Left ventricle myocardium inferior (tissue), 1 donor: ENCODE results near the gene KIAA1755. TPM values are rescaled to one million over a fixed set of nuclear protein-coding genes. Genes with fewer than 3 reads are reported as not detected.

Experiments
- DNase-seq: peaks from one replicate; pipeline ENCODE4 v3.0.0-alpha.2; 2020
- H3K27ac ChIP-seq: fragments of 200-600 bp; replicated peaks from 2 replicates; pipeline ENCODE4 v1.8.0; 2021
- H3K27me3 ChIP-seq: fragments of 200-600 bp; 2 replicates; pipeline ENCODE4 v1.8.0; 2021; ENCODE audit warnings: low read depth
- H3K36me3 ChIP-seq: fragments of 200-600 bp; 2 replicates; pipeline ENCODE4 v1.8.0; 2021
- H3K4me1 ChIP-seq: fragments of 200-600 bp; 2 replicates; pipeline ENCODE4 v1.8.0; 2021
- H3K4me3 ChIP-seq: fragments of 200-600 bp; 2 replicates; pipeline ENCODE4 v1.8.0; 2021; ENCODE audit warnings: mild to moderate bottlenecking, moderate library complexity
- H3K9me3 ChIP-seq: fragments of 200-600 bp; replicated peaks from 2 replicates; pipeline ENCODE4 v1.8.0; 2021
- CTCF ChIP-seq: fragments of 200-600 bp; IDR thresholded peaks from 2 replicates; pipeline ENCODE4 v1.8.0; 2021; ENCODE audit warnings: antibody characterized with exemption, mild to moderate bottlenecking, borderline replicate concordance
- intact Hi-C: fragments of 100-400 bp; cut with micrococcal nuclease; formaldehyde crosslinking; loops from one replicate; pipeline ENCODE4 v1.11.0; 2022
- total RNA-seq: library from RNA; stranded (reverse); fragmentation: NEBNext Ultra II Directional; extraction: Animal tissue kit (Norgen Biotek cat#: 25700); gene quantifications from one replicate; pipeline ENCODE4 v1.2.1, GENCODE V29; 2021
- donor health status: DM: no; HTN: yes; CAD: no; lungs with severe emphysema.

The KIAA1755 gene
- total RNA-seq, 1 donor from 2014 or later: 7.1 TPM

DNA sequence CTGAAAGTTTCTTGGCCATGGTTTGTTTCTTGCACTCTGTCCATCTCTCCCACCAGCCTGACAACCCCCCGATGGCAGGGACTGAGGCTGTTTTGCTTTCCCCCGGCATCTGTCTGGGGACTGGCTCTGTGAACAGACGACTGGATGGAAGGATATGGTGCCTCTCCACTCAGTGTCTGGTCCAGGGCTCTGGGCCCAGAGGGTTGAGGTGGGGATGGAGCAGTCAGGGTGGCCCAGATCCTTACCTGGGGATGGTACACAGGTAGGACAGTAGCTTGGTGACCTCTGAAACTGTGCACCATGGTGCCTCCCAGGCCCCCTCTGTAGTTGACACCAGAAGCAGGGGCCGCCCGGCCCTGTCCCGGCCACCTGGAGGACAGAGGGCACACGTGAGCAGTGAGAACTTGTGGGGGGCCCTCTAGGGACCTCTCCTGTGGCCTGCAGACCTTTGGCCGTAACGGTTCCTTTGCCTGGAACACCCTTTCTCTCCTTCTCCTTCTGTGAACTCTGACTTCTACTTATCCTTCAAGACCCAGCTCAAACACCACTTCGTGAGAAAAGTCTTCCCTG, 29.5 kb downstream of the KIAA1755 start:
- H3K27ac ChIP-seq: peak overlapping the region; percentile 33

DNA sequence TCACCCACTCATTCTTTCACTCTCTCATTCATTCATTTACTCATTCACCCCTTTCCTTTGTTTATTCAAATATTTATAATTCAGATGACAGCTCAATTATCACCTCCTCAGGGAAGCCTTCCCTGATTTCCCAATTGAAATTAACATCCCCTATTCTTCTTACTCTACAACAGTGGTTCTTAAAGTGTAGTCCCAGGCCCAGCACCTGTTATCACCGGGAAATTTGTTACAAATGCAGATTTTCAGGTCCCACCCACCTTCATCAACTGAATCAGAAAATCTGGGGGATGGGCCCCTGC, 30.3 kb downstream of the KIAA1755 start:
- no peak for TF ChIP-seq CTCF
- Histone ChIP-seq H3K4me1 (peaks cover 11% of the 10 kb centered on the region), H3K9me3 (no peaks in the 10 kb centered on the region), H3K4me3 (no peak overlapping the region), H3K27me3 (peaks cover 4% of the 10 kb centered on the region), H3K36me3 (no peaks in the 10 kb centered on the region), H3K27ac (no peak overlapping the region)
- DNase-seq: no peak
- intact Hi-C loops: loop anchor here (5.0 kb wide), 1 partner anchor 92 kb away; no protein-coding TSS in a partner anchor

More for the DNA sequence above, 29.5 kb downstream of the KIAA1755 start:
- H3K4me1 ChIP-seq: peaks cover 11% of the 10 kb centered on the region
- H3K4me3 ChIP-seq: no peak overlapping the region
- no peak for DNase-seq
- no peaks in the 10 kb centered on the region for H3K9me3 ChIP-seq
- no peak for TF ChIP-seq CTCF
- H3K27me3 ChIP-seq: peaks cover 4% of the 10 kb centered on the region
- H3K36me3 ChIP-seq: no peaks in the 10 kb centered on the region
- intact Hi-C loops: loop anchor here (5.0 kb wide), 1 partner anchor 91 kb away; no protein-coding TSS in a partner anchor

GRCh38 chr20:38229376-38230252, 30.9 kb downstream of the KIAA1755 start:
- DNase-seq: no peak
- Histone ChIP-seq H3K27me3 (peaks cover 4% of the 10 kb centered on the region), H3K4me1 (peaks cover 11% of the 10 kb centered on the region), H3K4me3 (no peak overlapping the region), H3K9me3 (no peaks in the 10 kb centered on the region), H3K27ac (no peak overlapping the region), H3K36me3 (no peaks in the 10 kb centered on the region)
- peak; percentile 64 for TF ChIP-seq CTCF
- intact Hi-C loops: loop anchor here (5.0 kb wide), 1 partner anchor 93 kb away; no protein-coding TSS in a partner anchor

DNA sequence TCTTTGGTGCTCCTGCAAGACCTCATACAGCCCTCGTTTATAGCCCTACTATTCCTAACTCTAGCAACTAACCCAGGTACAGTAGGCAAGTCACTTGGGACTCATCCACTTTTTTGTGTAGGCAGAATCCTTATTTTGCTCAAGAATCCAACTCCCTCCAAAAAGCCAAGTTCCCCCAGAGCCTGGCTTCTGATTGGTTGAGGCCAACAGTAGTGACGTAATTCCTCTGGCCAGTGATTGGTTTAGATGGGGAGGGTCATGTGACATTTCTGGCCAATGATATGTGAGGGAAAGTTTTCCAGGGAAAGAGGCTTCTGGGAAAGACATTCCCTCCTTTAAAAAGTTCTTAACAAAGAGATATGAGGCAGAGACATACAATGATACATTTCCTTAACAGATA, 32.1 kb downstream of the KIAA1755 start:
- intact Hi-C loops: no loop called here
- peaks cover 4% of the 10 kb centered on the region for H3K27me3 ChIP-seq
- no peaks in the 10 kb centered on the region for H3K36me3 ChIP-seq
- DNase-seq: no peak
- H3K9me3 ChIP-seq: no peaks in the 10 kb centered on the region
- no peak overlapping the region for H3K4me3 ChIP-seq
- H3K4me1 ChIP-seq: peaks cover 11% of the 10 kb centered on the region
- no peak for TF ChIP-seq CTCF
- no peak overlapping the region for H3K27ac ChIP-seq

- H3K4me1 ChIP-seq: peaks cover 11% of the 10 kb centered on the region
- H3K27ac ChIP-seq: no peak overlapping the region
- no peak for DNase-seq
- intact Hi-C loops: no loop called here
- no peak for TF ChIP-seq CTCF
- H3K27me3 ChIP-seq: peaks cover 4% of the 10 kb centered on the region
- H3K36me3 ChIP-seq: no peaks in the 10 kb centered on the region
- no peak overlapping the region for H3K4me3 ChIP-seq
- no peaks in the 10 kb centered on the region for H3K9me3 ChIP-seq
These were observed 32.8 kb downstream of the KIAA1755 start for GRCh38 chr20:38227420-38228360.
